HepG2 (cell line): ENCODE data around the gene TADA1. TPM values are rescaled to one million over a fixed set of nuclear protein-coding genes. Genes with fewer than 3 reads are reported as not detected.

Experiments
- ATAC-seq: fragments of 200-7000 bp; cut with Tn5 transposase; 3 replicates; pipeline ENCODE4 v1.9.1; 2020; ENCODE audit warnings: mild to moderate bottlenecking, moderate library complexity
- BruUV-seq: library from RNA; stranded (reverse); fragments of 400-500 nt; replicated peaks from 2 replicates; lab custom pipeline; 2021; lab: Mats Ljungman, UMichigan
- CTCF ChIA-PET: fragments of 300-600 bp; formaldehyde crosslinking; extraction: SDS; loops from one replicate; lab custom pipeline; 2021; ENCODE audit warnings: low total read pairs, inconsistent platforms, low intra/inter-chr PET ratio; lab: Yijun Ruan, JAX
- POLR2A ChIA-PET: fragments of 350-600 bp; sonication (Branson Sonifier 250); formaldehyde crosslinking; loops from one replicate; lab custom pipeline; 2020; ENCODE audit warnings: antibody characterized with exemption, inconsistent platforms; lab: Yijun Ruan, JAX
- DNase-seq: peaks from one replicate; pipeline ENCODE4 v3.0.0-alpha.2; 2015; ENCODE audit warnings: low spot score
- FAIRE-seq: peaks from 3 replicates; lab custom pipeline; 2011; peaks lifted over from hg19 to GRCh38; lab: Jason Lieb, UNC
- H2AFZ ChIP-seq: one replicate; pipeline ENCODE4 v1.6.1; 2011; ENCODE audit warnings: low read length, inconsistent platforms
- H3K27ac ChIP-seq: fragments of 300-600 bp; 3 replicates; pipeline ENCODE4 v1.8.0; 2011; ENCODE audit warnings: mixed run types, mild to moderate bottlenecking, mixed read lengths, low read length, inconsistent platforms; ENCODE audit not compliant: insufficient read depth; ENCODE audit errors: extremely low read length
- H3K27me3 ChIP-seq, 2 experiments: fragments of 200-600 bp in 1 of 2; 2 replicates in 1 of 2; 3 replicates in 1 of 2; pipeline versions ENCODE4 v1.6.0 to v1.8.0; 2011; ENCODE audit warnings: low read length in 2 of 2, mild to moderate bottlenecking in 2 of 2, moderate library complexity in 2 of 2, inconsistent platforms in 1 of 2; ENCODE audit not compliant: insufficient read depth in 2 of 2, control insufficient read depth in 1 of 2
- H3K36me3 ChIP-seq, 2 experiments: fragments of 200-600 bp in 1 of 2; replicated peaks in 1 of 2; 2 replicates in 1 of 2; 3 replicates in 1 of 2; pipeline versions ENCODE4 v1.5.1 to v1.8.0; 2011; ENCODE audit warnings: low read length in 2 of 2, inconsistent platforms in 1 of 2; ENCODE audit not compliant: insufficient read depth in 2 of 2, control insufficient read depth in 1 of 2
- H3K4me1 ChIP-seq: 2 replicates; pipeline ENCODE4 v1.5.1; 2012; ENCODE audit warnings: low read length, inconsistent platforms; ENCODE audit not compliant: insufficient read depth
- H3K4me2 ChIP-seq: 2 replicates; pipeline ENCODE4 v1.6.0; 2011; ENCODE audit warnings: low read depth, low read length, inconsistent platforms
- H3K4me3 ChIP-seq, 3 experiments: fragments of 200-600 bp in 1 of 3; sonication (generic), shearing (Covaris generic) in 1 of 3; replicated peaks in 1 of 3; 2 replicates each; pipeline ENCODE4 v1.5.1; 2011 to 2016; ENCODE audit warnings: low read length in 3 of 3, inconsistent platforms in 2 of 3, low read depth in 2 of 3, mild to moderate bottlenecking in 2 of 3, control low read depth in 1 of 3, mixed read lengths in 1 of 3; ENCODE audit not compliant: insufficient read depth in 1 of 3
- H3K79me2 ChIP-seq: one replicate; pipeline ENCODE4 v1.6.1; 2011; ENCODE audit warnings: low read length, inconsistent platforms; ENCODE audit not compliant: insufficient read depth
- H3K9ac ChIP-seq: 2 replicates; pipeline ENCODE4 v1.6.0; 2011; ENCODE audit warnings: mild to moderate bottlenecking, low read depth, low read length, inconsistent platforms; ENCODE audit not compliant: insufficient read depth
- H3K9me3 ChIP-seq: 2 replicates; pipeline ENCODE4 v1.5.1; 2012; ENCODE audit warnings: mild to moderate bottlenecking, low read length
- H4K20me1 ChIP-seq: 2 replicates; pipeline ENCODE4 v1.6.0; 2011; ENCODE audit warnings: inconsistent platforms, mild to moderate bottlenecking, low read length, moderate library complexity; ENCODE audit not compliant: insufficient read depth
- CREB3 ChIP-seq: sonication (generic); formaldehyde crosslinking; IDR thresholded peaks from 2 replicates; pipeline ENCODE4 v1.5.0; 2020; ENCODE audit warnings: missing genetic modification reagents
- HDAC2 ChIP-seq: sonication (generic); formaldehyde crosslinking; IDR thresholded peaks from 2 replicates; pipeline ENCODE4 v1.4.0; 2020; ENCODE audit warnings: missing genetic modification reagents
- HDAC6 ChIP-seq: fragments of 200-600 bp; sonication (generic); IDR thresholded peaks from 2 replicates; pipeline ENCODE4 v1.7.0; 2017; ENCODE audit warnings: mild to moderate bottlenecking, antibody characterized with exemption, low read length, low read depth
- HMGXB4 ChIP-seq, 2 experiments: sonication (generic) in 1 of 2; formaldehyde crosslinking in 1 of 2; IDR thresholded peaks; 2 replicates each; pipeline versions ENCODE4 v1.4.0 to v1.6.1; 2018 to 2020; ENCODE audit warnings: missing genetic modification reagents in 2 of 2, borderline replicate concordance in 1 of 2, low read depth in 1 of 2, mild to moderate bottlenecking in 1 of 2, missing biosample characterization in 1 of 2
- LBX2 ChIP-seq: sonication (generic); formaldehyde crosslinking; IDR thresholded peaks from 2 replicates; pipeline ENCODE4 v1.5.0; 2020; ENCODE audit warnings: missing genetic modification reagents, mild to moderate bottlenecking, borderline replicate concordance
- MYNN ChIP-seq: sonication (generic); formaldehyde crosslinking; IDR thresholded peaks from 2 replicates; pipeline ENCODE4 v1.4.0; 2020; ENCODE audit warnings: mild to moderate bottlenecking, low read depth, missing genetic modification reagents
- NFIB ChIP-seq: sonication (generic); formaldehyde crosslinking; IDR thresholded peaks from 2 replicates; pipeline ENCODE4 v1.9.0; 2021; ENCODE audit warnings: missing genetic modification reagents, mild to moderate bottlenecking, borderline replicate concordance
- NFYB ChIP-seq: sonication (generic); formaldehyde crosslinking; IDR thresholded peaks from 2 replicates; pipeline ENCODE4 v1.4.0; 2020; ENCODE audit warnings: missing genetic modification reagents
- NFYC ChIP-seq: IDR thresholded peaks from 2 replicates; pipeline ENCODE4 v1.6.1; 2016; ENCODE audit warnings: missing genetic modification reagents, missing compliant biosample characterization
- ZFP36L2 ChIP-seq: sonication (generic); formaldehyde crosslinking; IDR thresholded peaks from 2 replicates; pipeline ENCODE4 v1.4.0; 2020; ENCODE audit warnings: missing genetic modification reagents
- ZNF230 ChIP-seq: sonication (generic); formaldehyde crosslinking; IDR thresholded peaks from 2 replicates; pipeline ENCODE4 v1.4.0; 2020; ENCODE audit warnings: mild to moderate bottlenecking, missing genetic modification reagents
- ZNF550 ChIP-seq: sonication (generic); formaldehyde crosslinking; IDR thresholded peaks from 2 replicates; pipeline ENCODE4 v1.4.0; 2020; ENCODE audit warnings: mild to moderate bottlenecking, missing genetic modification reagents, borderline replicate concordance
- WGBS: methylation state at CpG from one replicate; pipeline ENCODE4 v1.1.6; 2017; ENCODE audit warnings: low lambda C conversion rate; 5-methylcytosine and 5-hydroxymethylcytosine counted together
- in situ Hi-C: cut with HindIII; loops from 2 replicates; pipeline ENCODE4 v1.10.0; 2017; ENCODE audit warnings: low pct_unique_long_range_greater_than_20kb; ENCODE audit not compliant: extremely low pct_ligation_motif_present
- intact Hi-C: fragments of 100-400 bp; cut with micrococcal nuclease; formaldehyde crosslinking; loops from one replicate; pipeline ENCODE4 v1.10.0; 2022; ENCODE audit not compliant: unreplicated experiment
- polyA plus RNA-seq, 8 experiments: library from polyadenylated mRNA; depleted of rRNA in 3 of 8; stranded (reverse) in 7 of 8; unstranded in 1 of 8; fragments of >200 nt; fragmentation: Illumina TruSeq in 4 of 8; extraction: Trizol in 4 of 8; gene quantifications; 2 replicates each; pipeline versions ENCODE4 v1.2.1 to v1.2.3, GENCODE V29; 2011 to 2016; ENCODE audit warnings: low read depth in 4 of 8, missing spikeins in 1 of 8, mixed read lengths in 1 of 8; ENCODE audit not compliant: insufficient read depth in 1 of 8
- total RNA-seq, 5 experiments: library from RNA; depleted of rRNA; stranded (reverse); fragments of >200 nt; fragmentation: Illumina TruSeq; extraction: Trizol; gene quantifications; 2 replicates each; pipeline ENCODE4 v1.2.3, GENCODE V29; 2016; ENCODE audit warnings: low read depth in 1 of 5

Gene TADA1
- total and polyA plus RNA-seq, 2 of the 13 experiments (the other 11 are each of a cell fraction or from before 2014, with no cell fraction given): 28.3 to 29.1 TPM

GRCh38 chr1:166906647-166907046 is 30.6 kb upstream of the TADA1 start:
- Histone ChIP-seq H3K36me3 (no peaks in the 10 kb centered on the region), H4K20me1 (no peaks in the 10 kb centered on the region), H3K27me3 (peaks cover 0 to 4% of the 10 kb centered on the region in 2 experiments; a peak in 1 of 5 replicates), H3K79me2 (no peaks in the 10 kb centered on the region), H3K9ac (no peak overlapping the region)
- WGBS: 0% methylated on average over 3 of the region's 3 CpGs
- no TSS peak for BruUV-seq
- CTCF ChIA-PET: interaction anchor here (0.6 kb wide), 1 partner anchor 152 kb away, joined by 3 read pairs; no protein-coding TSS in a partner anchor
- FAIRE-seq: no peak
- TF ChIP-seq HDAC6: no peak
- no peak for TF ChIP-seq NFYB
- no peak for TF ChIP-seq HMGXB4 (CRISPR knock-in tag; IDR thresholded peaks at IDR 0.05; ENCODE audit: borderline replicate concordance in 1 of 2, low read depth in 1 of 2)
- TF ChIP-seq ZNF550 (CRISPR knock-in tag): no peak
- TF ChIP-seq CREB3 (CRISPR knock-in tag): no peak
- no peak for TF ChIP-seq MYNN
- no peak for TF ChIP-seq ZNF230 (CRISPR knock-in tag)
- TF ChIP-seq NFIB: no peak
- no peak for TF ChIP-seq ZFP36L2
- no peak for TF ChIP-seq HDAC2
- TF ChIP-seq NFYC (CRISPR knock-in tag): no peak
- no peak for TF ChIP-seq LBX2 (CRISPR knock-in tag)
- TF ChIP-seq, all 625 proteins: peak for 0
- H3K27ac ChIP-seq: no peak overlapping the region
- in situ Hi-C loops (no loop called here), intact Hi-C loops (no loop called here)
- no peaks in the 10 kb centered on the region for H3K4me1 ChIP-seq
- H3K9me3 ChIP-seq: no peaks in the 10 kb centered on the region
- no peak for DNase-seq
- ATAC-seq: no peak
- POLR2A ChIA-PET: no interaction called here
- H3K4me2 ChIP-seq: no peak overlapping the region
- no peak overlapping the region for H2AFZ ChIP-seq
- no peak overlapping the region for H3K4me3 ChIP-seq
